CD14-positive monocyte (primary cell): ENCODE results near the gene TICAM1. TPM values are rescaled to one million over a fixed set of nuclear protein-coding genes. Genes with fewer than 3 reads are reported as not detected.

Experiments used
- DNase-seq, 3 donors: peaks; one replicate each; pipeline ENCODE4 v3.0.0-alpha.2; 2011 to 2022
- H2AFZ ChIP-seq: 2 replicates; pipeline ENCODE4 v1.6.0; 2012; ENCODE audit warnings: mild to moderate bottlenecking, low read depth, low read length, inconsistent platforms; ENCODE audit not compliant: insufficient read depth, poor library complexity, severe bottlenecking
- H3K27ac ChIP-seq, 2 donors: 1 replicate in 1 of 2; 2 replicates in 1 of 2; pipeline ENCODE4 v1.5.1; 2012 to 2013; ENCODE audit warnings: low read length in 2 of 2, control low read depth in 1 of 2, inconsistent platforms in 1 of 2, low read depth in 1 of 2, mild to moderate bottlenecking in 1 of 2
- H3K27me3 ChIP-seq, 2 donors: one replicate each; pipeline versions ENCODE4 v1.6.0 to v1.6.1; 2011 to 2013; ENCODE audit warnings: low read length in 2 of 2; ENCODE audit not compliant: control insufficient read depth in 2 of 2, insufficient read depth in 2 of 2
- H3K36me3 ChIP-seq, 2 donors: replicated peaks in 1 of 2; 1 replicate in 1 of 2; 2 replicates in 1 of 2; pipeline versions ENCODE4 v1.5.1 to v1.6.1; 2012 to 2013; ENCODE audit warnings: low read length in 2 of 2, control low read depth in 1 of 2, inconsistent platforms in 1 of 2, mild to moderate bottlenecking in 1 of 2; ENCODE audit not compliant: insufficient read depth in 2 of 2, control insufficient read depth in 1 of 2
- H3K4me1 ChIP-seq, 2 donors: 1 replicate in 1 of 2; 2 replicates in 1 of 2; pipeline versions ENCODE4 v1.5.1 to v1.6.1; 2012 to 2013; ENCODE audit warnings: low read length in 2 of 2, control low read depth in 1 of 2, inconsistent platforms in 1 of 2, mild to moderate bottlenecking in 1 of 2, moderate library complexity in 1 of 2; ENCODE audit not compliant: insufficient read depth in 2 of 2, control insufficient read depth in 1 of 2
- H3K4me2 ChIP-seq: replicated peaks from 2 replicates; pipeline ENCODE3; 2012; ENCODE audit warnings: low read length, moderate library complexity, mild to moderate bottlenecking; ENCODE audit not compliant: poor library complexity, severe bottlenecking; ENCODE audit errors: extremely low read depth
- H3K4me3 ChIP-seq, 3 experiments: fragments of 200-600 bp in 1 of 3; sonication (generic) in 1 of 3; replicated peaks in 1 of 3; 1 replicate in 2 of 3; 2 replicates in 1 of 3; pipeline ENCODE4 v1.5.1; 2011 to 2013; ENCODE audit warnings: low read length in 3 of 3, mild to moderate bottlenecking in 3 of 3, control low read depth in 2 of 3, low read depth in 2 of 3, inconsistent platforms in 1 of 3, moderate library complexity in 1 of 3
- H3K79me2 ChIP-seq: 2 replicates; pipeline ENCODE4 v1.6.0; 2012; ENCODE audit warnings: mild to moderate bottlenecking, control low read depth, inconsistent platforms, low read length, moderate library complexity; ENCODE audit not compliant: insufficient read depth
- H3K9ac ChIP-seq: 2 replicates; pipeline ENCODE4 v1.6.0; 2017; ENCODE audit warnings: low read length, mild to moderate bottlenecking; ENCODE audit not compliant: insufficient read depth, poor library complexity, severe bottlenecking
- H3K9me3 ChIP-seq, 2 donors: replicated peaks in 1 of 2; 1 replicate in 1 of 2; 2 replicates in 1 of 2; pipeline versions ENCODE4 v1.5.1 to v1.6.1; 2012 to 2013; ENCODE audit warnings: low read length in 2 of 2, control low read depth in 1 of 2; ENCODE audit not compliant: control insufficient read depth in 1 of 2, insufficient read depth in 1 of 2
- H4K20me1 ChIP-seq: 2 replicates; pipeline ENCODE4 v1.6.0; 2012; ENCODE audit warnings: mild to moderate bottlenecking, low read length, control low read depth, moderate library complexity; ENCODE audit not compliant: insufficient read depth
- H3K27ac Mint-ChIP-seq, 7 donors: one replicate each; pipeline ENCODE4 v1.8.0; 2020; ENCODE audit warnings: mild to moderate bottlenecking in 7 of 7, mixed read lengths in 7 of 7, moderate library complexity in 6 of 7, inconsistent platforms in 2 of 7
- H3K27me3 Mint-ChIP-seq, 3 donors: one replicate each; pipeline ENCODE4 v1.8.0; 2021 to 2022; ENCODE audit warnings: low read depth in 3 of 3, mild to moderate bottlenecking in 3 of 3, mixed read lengths in 3 of 3, moderate library complexity in 3 of 3, inconsistent platforms in 1 of 3
- H3K36me3 Mint-ChIP-seq, 2 donors: one replicate each; pipeline ENCODE4 v1.8.0; 2020; ENCODE audit warnings: mixed read lengths in 2 of 2, inconsistent platforms in 1 of 2, mild to moderate bottlenecking in 1 of 2
- H3K4me1 Mint-ChIP-seq: one replicate; pipeline ENCODE4 v1.8.0; 2020; ENCODE audit warnings: mild to moderate bottlenecking, mixed read lengths
- H3K4me3 Mint-ChIP-seq, 2 donors: one replicate each; pipeline ENCODE4 v1.8.0; 2020; ENCODE audit warnings: mild to moderate bottlenecking in 2 of 2, mixed read lengths in 2 of 2, moderate library complexity in 1 of 2
- H3K9me3 Mint-ChIP-seq, 7 donors: one replicate each; pipeline ENCODE4 v1.8.0; 2020 to 2022; ENCODE audit warnings: mixed read lengths in 7 of 7, mild to moderate bottlenecking in 6 of 7, moderate library complexity in 6 of 7, inconsistent platforms in 2 of 7
- CTCF ChIP-seq: fragments of 200-600 bp; IDR thresholded peaks from one replicate; pipeline ENCODE4 v1.8.0; 2022; ENCODE audit warnings: antibody characterized with exemption, mild to moderate bottlenecking
- WGBS: methylation state at CpG from one replicate; pipeline ENCODE4 v1.1.5; 2013; ENCODE audit warnings: missing lambda C conversion rate; ENCODE audit not compliant: insufficient coverage; 5-methylcytosine and 5-hydroxymethylcytosine counted together
- intact Hi-C, 2 donors: fragments of 100-400 bp; cut with micrococcal nuclease; formaldehyde crosslinking; loops; one replicate each; pipeline versions ENCODE4 v1.15.0 to v1.15.1; 2023
- polyA plus RNA-seq, 3 donors: library from polyadenylated mRNA; depleted of rRNA in 1 of 3; unstranded in 2 of 3; stranded (reverse) in 1 of 3; fragments of 300-500 nt in 2 of 3; fragments of >200 nt in 1 of 3; fragmentation: Illumina TruSeq in 2 of 3; gene quantifications; 1 replicate in 2 of 3; 2 replicates in 1 of 3; pipeline ENCODE4 v1.2.3, GENCODE V29; 2012 to 2021

Gene TICAM1
- polyA plus RNA-seq, 3 donors: 5.9 to 10.7 (median 9.2) TPM

GRCh38 chr19:4801085-4801619 is 30.4 kb downstream of the TICAM1 start:
- peaks cover 6% of the 10 kb centered on the region for H3K79me2 ChIP-seq
- H3K27ac ChIP-seq: no peak overlapping the region
- Mint-ChIP-seq H3K36me3 (peaks cover 7 to 27% of the 10 kb centered on the region in 2 donors), H3K4me3 (no peak overlapping the region), H3K27me3 (peaks cover 0 to 2% (median 2%) of the 10 kb centered on the region in 3 donors), H3K4me1 (peaks cover 7% of the 10 kb centered on the region), H3K27ac (no peak overlapping the region), H3K9me3 (no peaks in the 10 kb centered on the region)
- H3K9me3 ChIP-seq: no peaks in the 10 kb centered on the region
- intact Hi-C loops: loop anchor here in 1 of 2 donors (10.0 kb wide), 2 partner anchors 164 to 224 kb away; partner anchors contain the start of gene KDM4B
- H3K4me1 ChIP-seq: peaks cover 2 to 8% of the 10 kb centered on the region in 2 donors
- no peaks in the 10 kb centered on the region for H3K27me3 ChIP-seq
- TF ChIP-seq CTCF: no peak
- H3K36me3 ChIP-seq: peaks cover 8 to 13% of the 10 kb centered on the region in 2 donors
- DNase-seq: no peak
- no CpG with 5 or more reads among the region's 3 CpGs for WGBS
- no peak overlapping the region for H2AFZ ChIP-seq
- peaks cover 11% of the 10 kb centered on the region for H4K20me1 ChIP-seq
- H3K4me2 ChIP-seq: no peak overlapping the region
- H3K4me3 ChIP-seq: no peak overlapping the region
- H3K9ac ChIP-seq: no peak overlapping the region

GRCh38 chr19:4800591-4801081 is 30.9 kb downstream of the TICAM1 start:
- H3K9me3 Mint-ChIP-seq: no peaks in the 10 kb centered on the region
- WGBS: 89% methylated on average over 21 of the region's 23 CpGs
- Histone ChIP-seq H3K27ac (no peak overlapping the region), H3K4me2 (no peak overlapping the region), H3K79me2 (peaks cover 11% of the 10 kb centered on the region), H3K36me3 (peaks cover 8 to 16% of the 10 kb centered on the region in 2 donors), H3K9ac (no peak overlapping the region), H3K27me3 (no peaks in the 10 kb centered on the region), H2AFZ (no peak overlapping the region), H4K20me1 (peaks cover 12% of the 10 kb centered on the region), H3K4me1 (peaks cover 0 to 6% of the 10 kb centered on the region in 2 donors), H3K4me3 (no peak overlapping the region), H3K9me3 (no peaks in the 10 kb centered on the region)
- intact Hi-C loops: loop anchor here in 1 of 2 donors (10.0 kb wide), 2 partner anchors 164 to 224 kb away; partner anchors contain the start of gene KDM4B
- H3K36me3 Mint-ChIP-seq: peaks cover 7 to 32% of the 10 kb centered on the region in 2 donors
- H3K27ac Mint-ChIP-seq: no peak overlapping the region
- DNase-seq: no peak
- H3K4me3 Mint-ChIP-seq: no peak overlapping the region
- peaks cover 6% of the 10 kb centered on the region for H3K4me1 Mint-ChIP-seq
- TF ChIP-seq CTCF: no peak
- peaks cover 0 to 2% (median 2%) of the 10 kb centered on the region in 3 donors for H3K27me3 Mint-ChIP-seq
